ENCODE data around the gene C12orf43.
A peak's percentile ranks its signal among the peaks of the same experiment; 100 is the strongest.

C12orf43 gene

GRCh38 chr12:121060149-121061001, 44.1 kb upstream of the C12orf43 start:
- TF ChIP-seq CTCF (IDR thresholded peaks at IDR 0.05; ENCODE audit: low read depth, low read length) (peak; percentile 57), MAX (IDR thresholded peaks at IDR 0.05; ENCODE audit: low read depth, low read length) (no peak)
- peak; percentile 83 for DNase-seq (ENCODE audit: low read depth)
- H3K4me3 ChIP-seq (ENCODE audit: low read depth, low read length): no peak overlapping the region

GRCh38 chr12:121059031-121059898, 43.0 kb upstream of the C12orf43 start:
- TF ChIP-seq MYC (IDR thresholded peaks at IDR 0.05; ENCODE audit: low read depth, low read length) (no peak), MAX (IDR thresholded peaks at IDR 0.05; ENCODE audit: low read depth, low read length) (no peak), CTCF (IDR thresholded peaks at IDR 0.05; ENCODE audit: low read depth, low read length) (no peak), POLR2A (IDR thresholded peaks at IDR 0.05; ENCODE audit: extremely low read depth, insufficient read length) (no peak)
- no peak for DNase-seq (ENCODE audit: low read depth)
- no peak overlapping the region for H3K4me3 ChIP-seq (ENCODE audit: low read depth, low read length)

GRCh38 chr12:121057794-121058193, 41.5 kb upstream of the C12orf43 start:
- no peak overlapping the region for H3K4me3 ChIP-seq (ENCODE audit: low read depth, low read length)
- no peak for TF ChIP-seq MAX (IDR thresholded peaks at IDR 0.05; ENCODE audit: low read depth, low read length)
- no peak for TF ChIP-seq POLR2A (IDR thresholded peaks at IDR 0.05; ENCODE audit: extremely low read depth, insufficient read length)
- TF ChIP-seq MYC (IDR thresholded peaks at IDR 0.05; ENCODE audit: low read depth, low read length): no peak
- TF ChIP-seq CTCF (IDR thresholded peaks at IDR 0.05; ENCODE audit: low read depth, low read length): no peak
- no peak for DNase-seq (ENCODE audit: low read depth)

- DNase-seq (ENCODE audit: low read depth): no peak
- H3K4me3 ChIP-seq (ENCODE audit: low read depth, low read length): no peak overlapping the region
Observed at GRCh38 chr12:121053706-121054105, 37.4 kb upstream of the C12orf43 start.

More at GRCh38 chr12:121053706-121054105, 37.4 kb upstream of the C12orf43 start:
- TF ChIP-seq MAX (IDR thresholded peaks at IDR 0.05; ENCODE audit: low read depth, low read length) (no peak), MYC (IDR thresholded peaks at IDR 0.05; ENCODE audit: low read depth, low read length) (no peak), POLR2A (IDR thresholded peaks at IDR 0.05; ENCODE audit: extremely low read depth, insufficient read length) (no peak), CTCF (IDR thresholded peaks at IDR 0.05; ENCODE audit: low read depth, low read length) (no peak)
